Ishikawa (cell line): ENCODE results near the gene TTLL7.

Source experiments
- EGR1 ChIP-seq: IDR thresholded peaks from 2 replicates; pipeline ENCODE4 v1.6.1; 2012
- EP300 ChIP-seq: IDR thresholded peaks from 2 replicates; pipeline ENCODE4 v1.6.1; 2012; ENCODE audit warnings: borderline replicate concordance
- RAD21 ChIP-seq: IDR thresholded peaks from 2 replicates; pipeline ENCODE4 v1.6.1; 2012; ENCODE audit warnings: low read depth
- TAF1 ChIP-seq: IDR thresholded peaks from 2 replicates; pipeline ENCODE4 v1.6.1; 2012; ENCODE audit warnings: low read depth, mild to moderate bottlenecking

GRCh38 chr1:83872515-83872914 is 126.4 kb downstream of the TTLL7 start:
- TF ChIP-seq EP300 (no peak), RAD21 (no peak), EGR1 (no peak), TAF1 (no peak)
